ENCODE results near the gene GARIN5A.

DNA sequence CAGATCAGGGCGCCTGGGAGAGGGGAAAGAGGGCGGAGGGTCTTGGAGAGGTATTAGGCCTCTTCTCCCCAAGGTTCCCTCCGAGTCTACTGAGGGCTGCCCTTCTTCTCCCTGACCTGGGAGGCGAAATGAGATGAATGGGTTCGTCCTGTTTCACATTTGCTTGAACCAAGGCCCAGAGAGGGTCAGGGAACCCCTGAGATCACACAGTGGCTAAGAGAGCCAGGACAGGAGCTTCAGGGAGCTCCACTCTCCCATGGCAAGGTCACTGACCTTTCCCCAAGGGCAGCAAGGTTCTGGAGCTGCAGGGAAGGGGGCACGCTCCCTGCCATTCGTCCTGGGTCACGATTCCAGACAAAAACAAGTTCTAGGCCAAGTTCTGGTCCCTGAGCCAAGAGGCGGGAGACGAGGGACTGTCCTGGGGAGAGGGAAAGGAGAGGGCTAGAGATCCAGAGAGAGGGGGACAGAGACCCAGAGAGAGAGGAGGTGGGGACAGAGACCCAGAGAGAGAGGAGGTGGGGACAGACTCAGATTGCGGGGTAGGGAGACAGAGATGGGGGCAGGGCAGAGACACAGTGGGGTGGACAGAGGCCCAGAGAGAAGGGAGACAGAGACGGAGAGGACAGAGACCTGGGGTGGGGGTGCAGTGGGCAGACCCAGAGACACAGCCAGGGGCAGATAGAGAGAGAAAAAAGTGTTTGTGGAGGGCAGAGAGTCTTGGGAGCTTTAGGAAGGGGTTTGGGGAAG, 36.5 kb upstream of the GARIN5A start:
- TF ChIP-seq, protein P1, sequence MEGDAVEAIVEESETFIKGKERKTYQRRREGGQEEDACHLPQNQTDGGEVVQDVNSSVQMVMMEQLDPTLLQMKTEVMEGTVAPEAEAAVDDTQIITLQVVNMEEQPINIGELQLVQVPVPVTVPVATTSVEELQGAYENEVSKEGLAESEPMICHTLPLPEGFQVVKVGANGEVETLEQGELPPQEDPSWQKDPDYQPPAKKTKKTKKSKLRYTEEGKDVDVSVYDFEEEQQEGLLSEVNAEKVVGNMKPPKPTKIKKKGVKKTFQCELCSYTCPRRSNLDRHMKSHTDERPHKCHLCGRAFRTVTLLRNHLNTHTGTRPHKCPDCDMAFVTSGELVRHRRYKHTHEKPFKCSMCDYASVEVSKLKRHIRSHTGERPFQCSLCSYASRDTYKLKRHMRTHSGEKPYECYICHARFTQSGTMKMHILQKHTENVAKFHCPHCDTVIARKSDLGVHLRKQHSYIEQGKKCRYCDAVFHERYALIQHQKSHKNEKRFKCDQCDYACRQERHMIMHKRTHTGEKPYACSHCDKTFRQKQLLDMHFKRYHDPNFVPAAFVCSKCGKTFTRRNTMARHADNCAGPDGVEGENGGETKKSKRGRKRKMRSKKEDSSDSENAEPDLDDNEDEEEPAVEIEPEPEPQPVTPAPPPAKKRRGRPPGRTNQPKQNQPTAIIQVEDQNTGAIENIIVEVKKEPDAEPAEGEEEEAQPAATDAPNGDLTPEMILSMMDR (IDR thresholded peaks at IDR 0.05), result no peak
- TF ChIP-seq POLR2A (IDR thresholded peaks at IDR 0.05) (no peak), POLR2AphosphoS5 (IDR thresholded peaks at IDR 0.05) (no peak), EP300 (IDR thresholded peaks at IDR 0.05; ENCODE audit: low read depth) (no peak)
